DND-41 (cell line): ENCODE measurements around the gene NAA60.

ENCODE experiments used
- ATAC-seq: fragments of 200-7000 bp; cut with Tn5 transposase; 3 replicates; pipeline ENCODE4 v1.9.1; 2021; ENCODE audit warnings: low read depth; ENCODE audit not compliant: insufficient read depth
- DNase-seq: peaks from one replicate; pipeline ENCODE4 v3.0.0-alpha.2; 2020
- H2AFZ ChIP-seq: 2 replicates; pipeline ENCODE4 v1.6.0; 2012; ENCODE audit warnings: low read depth, low read length
- H3K27ac ChIP-seq: 2 replicates; pipeline ENCODE4 v1.5.1; 2012; ENCODE audit warnings: low read length, inconsistent platforms
- H3K27me3 ChIP-seq: fragments of 200-600 bp; sonication (generic); 2 replicates; pipeline ENCODE4 v1.6.0; 2012; ENCODE audit warnings: low read length, mild to moderate bottlenecking, inconsistent platforms; ENCODE audit not compliant: insufficient read depth, poor library complexity
- H3K36me3 ChIP-seq: 2 replicates; pipeline ENCODE4 v1.5.1; 2012; ENCODE audit warnings: low read length, inconsistent platforms; ENCODE audit not compliant: insufficient read depth
- H3K4me1 ChIP-seq: 2 replicates; pipeline ENCODE4 v1.5.1; 2012; ENCODE audit warnings: mild to moderate bottlenecking, low read length; ENCODE audit not compliant: insufficient read depth
- H3K4me2 ChIP-seq: 2 replicates; pipeline ENCODE4 v1.6.0; 2012; ENCODE audit warnings: mild to moderate bottlenecking, moderate library complexity, low read length, inconsistent platforms; ENCODE audit not compliant: insufficient read depth
- H3K4me3 ChIP-seq, 2 experiments: fragments of 200-600 bp in 1 of 2; shearing (Covaris generic) in 1 of 2; 2 replicates each; pipeline ENCODE4 v1.5.1; 2012 to 2016; ENCODE audit warnings: inconsistent platforms in 2 of 2, low read length in 2 of 2, mild to moderate bottlenecking in 2 of 2, low read depth in 1 of 2, moderate library complexity in 1 of 2
- H3K79me2 ChIP-seq: 2 replicates; pipeline ENCODE4 v1.6.0; 2012; ENCODE audit warnings: low read length, inconsistent platforms; ENCODE audit not compliant: insufficient read depth
- H3K9ac ChIP-seq: 2 replicates; pipeline ENCODE4 v1.6.0; 2012; ENCODE audit warnings: low read depth, mild to moderate bottlenecking, inconsistent platforms, low read length, moderate library complexity
- H3K9me3 ChIP-seq: 2 replicates; pipeline ENCODE4 v1.5.1; 2012; ENCODE audit warnings: low read length, moderate library complexity, mild to moderate bottlenecking, inconsistent platforms; ENCODE audit not compliant: insufficient read depth, severe bottlenecking
- H4K20me1 ChIP-seq: 2 replicates; pipeline ENCODE4 v1.6.0; 2012; ENCODE audit warnings: low read length; ENCODE audit not compliant: insufficient read depth
- EZH2 ChIP-seq: IDR thresholded peaks from 3 replicates; pipeline ENCODE4 v1.6.1; 2012; ENCODE audit warnings: borderline replicate concordance, low read depth, mild to moderate bottlenecking, moderate library complexity, low read length, inconsistent platforms; ENCODE audit not compliant: severe bottlenecking
- TF ChIP-seq, protein P1 (sequence below): IDR thresholded peaks from 2 replicates; pipeline ENCODE4 v1.5.1; 2012; ENCODE audit warnings: borderline replicate concordance, low read length, moderate library complexity, mild to moderate bottlenecking; ENCODE audit not compliant: poor library complexity, severe bottlenecking; ENCODE audit errors: extremely low read depth

Gene NAA60

DNA sequence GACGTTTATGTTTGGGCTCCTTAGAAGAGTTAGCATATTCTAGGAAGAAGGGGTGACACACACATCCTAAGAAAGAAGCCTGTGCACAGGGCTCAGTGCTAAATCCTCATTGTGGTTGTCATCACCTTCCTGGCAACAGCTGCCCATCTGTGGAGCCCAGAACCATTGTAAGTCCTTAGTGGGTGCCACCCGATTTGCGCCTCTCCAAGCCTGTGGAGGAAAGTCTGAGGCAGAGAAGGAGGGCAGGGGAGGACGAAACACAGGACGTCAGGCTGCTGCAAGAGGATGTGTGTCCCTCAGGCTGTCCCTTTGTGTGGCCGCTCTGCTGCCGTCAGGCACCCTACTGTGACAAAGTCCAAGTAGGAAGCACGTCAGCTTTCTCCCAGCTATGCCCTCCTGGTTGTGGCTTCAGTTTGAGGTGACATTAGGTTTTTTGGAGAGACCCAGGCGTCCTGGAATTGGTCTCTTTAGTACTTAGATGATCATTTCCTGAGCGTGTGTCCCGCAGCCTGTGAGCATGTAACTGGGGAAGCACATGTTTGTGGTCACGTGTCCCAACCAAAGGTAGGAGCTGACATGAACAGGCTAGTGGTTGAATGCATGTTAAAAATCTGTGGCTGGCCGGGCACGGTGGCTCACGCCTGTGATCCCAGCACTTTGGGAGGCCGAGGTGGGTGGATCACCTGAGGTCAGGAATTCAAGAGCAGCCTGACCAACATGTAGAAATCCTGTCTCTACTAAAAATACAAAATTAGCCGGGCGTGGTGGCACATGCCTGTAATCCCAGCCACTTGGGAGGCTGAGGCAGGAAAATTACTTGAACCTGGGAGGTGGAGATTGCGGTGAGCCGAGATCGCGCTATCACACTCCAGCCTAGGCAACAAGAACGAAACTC lies 68.1 kb downstream of the NAA60 start:
- Histone ChIP-seq H3K4me1 (peaks cover 8% of the 10 kb centered on the region), H3K9me3 (no peaks in the 10 kb centered on the region), H3K4me2 (no peak overlapping the region), H2AFZ (no peak overlapping the region), H3K36me3 (peaks cover 54% of the 10 kb centered on the region), H3K79me2 (no peaks in the 10 kb centered on the region), H3K27me3 (no peaks in the 10 kb centered on the region), H3K27ac (no peak overlapping the region), H3K9ac (no peak overlapping the region), H4K20me1 (no peaks in the 10 kb centered on the region), H3K4me3 (no peak overlapping the region)
- DNase-seq, result no peak
- ATAC-seq, result no peak
- TF ChIP-seq, protein P1, sequence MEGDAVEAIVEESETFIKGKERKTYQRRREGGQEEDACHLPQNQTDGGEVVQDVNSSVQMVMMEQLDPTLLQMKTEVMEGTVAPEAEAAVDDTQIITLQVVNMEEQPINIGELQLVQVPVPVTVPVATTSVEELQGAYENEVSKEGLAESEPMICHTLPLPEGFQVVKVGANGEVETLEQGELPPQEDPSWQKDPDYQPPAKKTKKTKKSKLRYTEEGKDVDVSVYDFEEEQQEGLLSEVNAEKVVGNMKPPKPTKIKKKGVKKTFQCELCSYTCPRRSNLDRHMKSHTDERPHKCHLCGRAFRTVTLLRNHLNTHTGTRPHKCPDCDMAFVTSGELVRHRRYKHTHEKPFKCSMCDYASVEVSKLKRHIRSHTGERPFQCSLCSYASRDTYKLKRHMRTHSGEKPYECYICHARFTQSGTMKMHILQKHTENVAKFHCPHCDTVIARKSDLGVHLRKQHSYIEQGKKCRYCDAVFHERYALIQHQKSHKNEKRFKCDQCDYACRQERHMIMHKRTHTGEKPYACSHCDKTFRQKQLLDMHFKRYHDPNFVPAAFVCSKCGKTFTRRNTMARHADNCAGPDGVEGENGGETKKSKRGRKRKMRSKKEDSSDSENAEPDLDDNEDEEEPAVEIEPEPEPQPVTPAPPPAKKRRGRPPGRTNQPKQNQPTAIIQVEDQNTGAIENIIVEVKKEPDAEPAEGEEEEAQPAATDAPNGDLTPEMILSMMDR, result no peak
- no peak for TF ChIP-seq EZH2

DNA sequence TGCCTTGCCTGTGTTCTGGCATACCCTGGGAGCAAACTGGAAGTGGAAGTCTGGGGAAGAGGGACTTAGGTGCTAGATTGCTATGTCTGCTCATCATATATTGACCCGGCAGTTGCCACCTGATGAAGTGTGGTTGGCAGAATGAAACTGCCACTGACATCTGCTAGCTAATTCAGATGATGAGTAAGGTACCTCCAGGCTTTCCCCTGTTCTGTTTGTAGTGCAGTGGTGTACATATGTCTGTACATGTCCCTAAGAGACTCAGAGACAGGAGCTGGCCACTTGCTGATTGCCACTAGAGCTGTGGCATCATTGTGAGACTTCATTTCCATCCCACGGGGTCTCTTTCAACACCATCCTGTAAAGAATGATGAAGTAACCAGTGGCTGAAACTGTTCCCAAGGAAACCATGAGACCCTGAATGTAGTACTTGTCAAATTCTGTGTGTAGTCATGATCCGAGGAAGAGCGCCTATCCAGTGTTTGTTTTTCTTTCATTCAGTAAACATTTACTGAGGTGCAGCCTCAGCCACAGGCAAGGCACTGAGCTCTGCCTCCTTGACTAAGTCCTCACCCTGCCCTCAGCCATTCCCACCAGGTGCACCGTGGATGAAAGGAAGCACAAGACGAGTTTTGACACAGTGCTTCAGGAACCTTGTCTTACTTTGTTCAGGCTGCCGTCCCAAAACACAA lies 70.6 kb downstream of the NAA60 start:
- peaks cover 47% of the 10 kb centered on the region for H3K36me3 ChIP-seq
- no peaks in the 10 kb centered on the region for H3K27me3 ChIP-seq
- ATAC-seq (no peak), DNase-seq (no peak)
- H3K4me3 ChIP-seq, result no peak overlapping the region
- no peak overlapping the region for H3K4me2 ChIP-seq
- TF ChIP-seq EZH2, result no peak
- TF ChIP-seq, protein P1, result no peak
- H3K9ac ChIP-seq, result no peak overlapping the region
- no peak overlapping the region for H3K27ac ChIP-seq
- H3K9me3 ChIP-seq, result no peaks in the 10 kb centered on the region
- no peaks in the 10 kb centered on the region for H3K79me2 ChIP-seq
- 0 out of 2 replicates have a peak, but pooled peaks cover 2% of the 10 kb centered on the region for H4K20me1 ChIP-seq
- H2AFZ ChIP-seq, result no peak overlapping the region
- peaks cover 7% of the 10 kb centered on the region for H3K4me1 ChIP-seq

- H3K4me2 ChIP-seq, result no peak overlapping the region
- no peak overlapping the region for H3K9ac ChIP-seq
These were observed 71.1 kb downstream of the NAA60 start for GRCh38 chr16:3514621-3515020.

More at GRCh38 chr16:3514621-3515020, 71.1 kb downstream of the NAA60 start:
- H3K36me3 ChIP-seq, result peaks cover 53% of the 10 kb centered on the region
- DNase-seq (no peak), ATAC-seq (no peak)
- H3K27ac ChIP-seq, result no peak overlapping the region
- peaks cover 1% of the 10 kb centered on the region; the same call in 1 of the 2 replicates for H3K4me1 ChIP-seq
- TF ChIP-seq EZH2, result no peak
- TF ChIP-seq, protein P1, result no peak
- no peaks in the 10 kb centered on the region for H3K79me2 ChIP-seq
- no peak overlapping the region for H2AFZ ChIP-seq
- no peaks in the 10 kb centered on the region for H3K9me3 ChIP-seq
- H3K4me3 ChIP-seq, result no peak overlapping the region
- no peaks in the 10 kb centered on the region for H3K27me3 ChIP-seq
- H4K20me1 ChIP-seq, result 0 out of 2 replicates have a peak, but pooled peaks cover 2% of the 10 kb centered on the region
